SK-N-DZ (cell line): ENCODE measurements around the gene TTC38.

Experiments
- DNase-seq: peaks from one replicate; pipeline ENCODE4 v3.0.0-alpha.2; 2015; ENCODE audit warnings: low spot score

The TTC38 gene

GRCh38 chr22:46276563-46276962 lies 8.8 kb downstream of the TTC38 start:
- DNase-seq, result no peak

- DNase-seq, result no peak
These were observed 11.1 kb downstream of the TTC38 start for GRCh38 chr22:46278656-46279645.

GRCh38 chr22:46280063-46280817 lies 12.4 kb downstream of the TTC38 start:
- DNase-seq, result no peak

- DNase-seq, result no peak
These were observed 13.3 kb downstream of the TTC38 start for GRCh38 chr22:46280999-46281623.

GRCh38 chr22:46281866-46282678 lies 14.3 kb downstream of the TTC38 start:
- DNase-seq, result no peak

- no peak for DNase-seq
These were observed 18.2 kb downstream of the TTC38 start for GRCh38 chr22:46286006-46286405.

- no peak for DNase-seq
These were observed 19.4 kb downstream of the TTC38 start for GRCh38 chr22:46286941-46287872.

GRCh38 chr22:46287873-46288751 lies 20.3 kb downstream of the TTC38 start:
- no peak for DNase-seq

- DNase-seq, result no peak
These were observed 21.0 kb downstream of the TTC38 start for GRCh38 chr22:46288846-46289243.

- DNase-seq, result no peak
These were observed 21.6 kb downstream of the TTC38 start for GRCh38 chr22:46289244-46289891.

GRCh38 chr22:46290121-46290842 lies 22.5 kb downstream of the TTC38 start:
- no peak for DNase-seq

- no peak for DNase-seq
These were observed 23.3 kb downstream of the TTC38 start for GRCh38 chr22:46290843-46291785.

- no peak for DNase-seq
These were observed 24.4 kb downstream of the TTC38 start for GRCh38 chr22:46292173-46292572.

- DNase-seq, result no peak
These were observed 24.9 kb downstream of the TTC38 start for GRCh38 chr22:46292732-46293131.

GRCh38 chr22:46293577-46294260 lies 25.9 kb downstream of the TTC38 start:
- no peak for DNase-seq

GRCh38 chr22:46294784-46295183 lies 27.0 kb downstream of the TTC38 start:
- no peak for DNase-seq
